ENCODE results near the gene PGAM5.
"Not testable (repeated sequence)": the region's sequence is repeated elsewhere in the genome, so short reads cannot be mapped to it uniquely, and the experiment has no call there.

Gene PGAM5

DNA sequence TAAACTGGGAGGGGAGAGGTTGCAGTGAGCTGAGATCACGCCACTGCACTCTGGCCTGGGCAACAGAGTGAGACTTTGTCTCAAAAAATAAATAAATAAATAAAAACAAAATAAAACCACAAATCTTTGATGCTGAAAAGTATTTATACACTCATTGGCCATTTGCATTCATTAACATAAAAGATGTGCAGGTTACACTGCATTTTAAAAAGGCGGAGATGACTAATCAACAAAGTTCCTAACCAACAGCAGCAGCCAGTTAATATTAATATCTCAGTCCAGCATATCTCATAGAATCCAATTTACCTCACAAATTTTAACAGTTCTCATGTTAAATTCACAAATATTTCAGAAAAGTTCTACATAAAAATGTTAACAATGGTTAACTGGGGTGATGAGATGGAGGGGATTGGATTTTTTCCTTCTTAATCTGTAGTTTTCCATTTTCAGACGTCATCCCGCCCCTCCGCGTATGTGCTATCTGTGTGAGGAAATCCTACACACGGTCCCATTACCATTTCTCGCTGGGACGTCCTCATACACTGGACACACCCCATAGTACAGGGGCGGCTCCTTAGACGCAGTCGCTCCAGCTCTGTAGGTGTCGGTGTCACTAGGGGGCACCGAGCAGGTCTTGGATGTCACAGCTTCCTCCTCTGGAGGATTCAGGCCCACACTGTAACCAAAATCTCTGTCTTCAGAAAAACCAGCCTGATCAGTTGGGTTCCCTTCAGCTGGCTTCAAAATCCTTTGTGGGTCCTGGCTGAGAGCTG lies 43.7 kb downstream of the PGAM5 start:
- DNase-seq: no peak

- not testable (repeated sequence) for DNase-seq
These were observed 48.2 kb downstream of the PGAM5 start for GRCh38 chr12:132758825-132759224.

DNA sequence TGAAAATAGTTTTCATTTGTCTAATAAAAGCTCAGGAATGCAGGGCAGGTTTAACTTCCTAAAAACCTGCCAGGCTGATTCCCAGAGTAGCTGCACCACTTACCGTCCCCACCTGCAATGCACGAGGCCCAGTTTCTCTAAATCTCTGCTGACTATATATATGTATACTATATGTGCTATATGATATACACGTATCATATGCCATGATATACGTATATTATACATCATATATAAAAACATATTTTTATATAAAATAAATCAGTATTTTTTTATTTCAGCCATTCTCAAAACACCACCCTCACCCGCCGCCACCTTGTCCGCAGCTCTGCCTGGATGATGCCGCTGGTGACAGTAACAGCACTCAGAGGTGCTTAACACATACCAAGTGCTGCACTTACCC lies 48.7 kb downstream of the PGAM5 start:
- DNase-seq: no peak

DNA sequence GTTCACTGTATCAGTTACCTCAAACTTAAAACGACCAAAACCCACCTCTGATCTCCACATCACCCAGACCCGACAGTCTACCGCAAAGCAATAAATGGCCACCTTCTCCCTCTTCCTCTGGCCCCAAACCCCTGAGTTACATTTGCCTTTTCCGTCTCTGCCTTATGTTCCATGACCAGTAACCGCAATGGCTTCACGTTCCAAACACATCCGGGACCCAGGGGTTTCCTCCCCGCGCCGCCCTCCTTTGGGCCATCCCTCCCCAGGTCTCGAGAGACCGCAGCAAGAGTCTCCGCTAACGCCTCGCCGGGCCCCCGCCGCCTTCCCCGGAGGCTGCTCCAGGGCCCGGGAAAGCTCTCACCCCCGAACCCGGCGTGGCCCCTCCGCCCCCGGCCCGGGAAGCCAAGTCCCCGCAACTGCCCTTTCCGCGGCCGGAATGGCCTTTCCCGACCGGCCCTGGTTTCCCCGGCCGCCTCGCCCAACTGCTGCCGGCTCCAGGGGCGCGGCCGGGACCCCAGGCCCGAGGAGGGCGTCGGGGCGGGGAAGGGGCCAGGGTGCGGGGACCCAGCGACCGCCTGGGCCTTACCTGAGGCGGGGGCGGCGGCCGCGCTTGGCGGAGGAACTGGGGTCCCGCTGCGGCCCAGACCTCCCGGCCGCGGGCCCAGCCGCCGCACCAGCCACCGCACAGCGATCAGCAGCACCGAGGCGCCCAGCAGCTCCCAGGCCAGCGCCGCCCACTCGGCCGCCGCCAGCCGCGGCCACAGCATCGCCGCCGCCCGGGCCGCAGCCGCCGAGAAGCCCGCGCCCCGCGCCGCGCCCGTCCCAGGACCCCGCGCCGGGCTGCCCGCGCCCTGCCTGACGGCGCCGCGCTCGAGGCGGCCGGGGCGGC lies 50.6 kb downstream of the PGAM5 start, which contains the start of gene ANKLE2:
Gene ANKLE2 (minus strand): TSS at position 801 of the 889 bp plus-strand sequence. CDS start 34 bp downstream, at position 767.
- peak; percentile 58 for DNase-seq

GRCh38 chr12:132761921-132762583 lies 51.4 kb downstream of the PGAM5 start:
- peak; percentile 89 for DNase-seq

DNA sequence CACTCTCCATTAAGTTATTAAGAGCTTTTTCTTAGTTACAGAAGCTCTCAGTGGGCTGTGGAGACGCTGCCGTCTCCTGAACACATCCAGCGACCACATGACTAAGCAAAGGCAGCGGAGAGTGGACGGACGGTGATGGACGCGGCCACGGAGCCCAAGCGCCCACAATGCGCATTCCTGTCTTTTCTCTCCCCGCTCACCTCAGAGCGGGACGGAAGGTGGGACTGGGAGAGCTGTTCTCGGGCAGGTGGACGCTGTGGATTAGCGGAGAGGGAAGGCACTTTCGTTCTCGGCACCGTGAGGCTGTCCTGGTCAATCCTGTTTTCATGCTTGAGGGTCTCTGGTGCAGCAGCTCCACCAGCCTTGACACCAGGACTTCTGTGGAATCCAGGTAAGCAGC lies 53.6 kb downstream of the PGAM5 start:
- no peak for DNase-seq

DNA sequence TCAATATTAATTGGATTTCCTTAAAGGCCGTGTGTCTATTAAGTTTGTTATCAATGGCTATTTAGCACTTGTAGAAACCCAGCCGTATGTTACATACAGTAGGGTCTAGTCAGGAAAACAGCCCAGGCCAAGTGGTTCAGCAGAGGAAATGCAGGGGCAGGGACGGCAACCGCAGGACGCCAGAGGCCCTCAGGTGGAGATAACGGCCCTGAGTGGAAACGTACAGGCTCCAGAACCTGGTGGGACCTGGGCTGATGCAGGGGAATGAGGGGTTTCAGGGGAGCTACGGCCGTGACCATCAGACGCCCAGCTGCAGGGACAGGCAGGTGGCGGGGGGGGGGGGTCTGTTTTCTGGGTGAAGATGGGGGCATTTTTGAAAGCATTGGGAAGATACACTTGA lies 54.7 kb downstream of the PGAM5 start:
- DNase-seq: no peak

GRCh38 chr12:132766380-132767085 lies 55.9 kb downstream of the PGAM5 start:
- no peak for DNase-seq

- no peak for DNase-seq
These were observed 60.6 kb downstream of the PGAM5 start for GRCh38 chr12:132771126-132771838.

Measured in RPMI8226 (cell line).